ENCODE data around the gene APOE. TPM values are rescaled to one million over a fixed set of nuclear protein-coding genes. Genes with fewer than 3 reads are reported as not detected.

Gene APOE
- total and polyA plus RNA-seq, 2 of the 13 experiments (the other 11 are each of a cell fraction or from before 2014, with no cell fraction given) = 1,328 to 1,470 TPM

DNA sequence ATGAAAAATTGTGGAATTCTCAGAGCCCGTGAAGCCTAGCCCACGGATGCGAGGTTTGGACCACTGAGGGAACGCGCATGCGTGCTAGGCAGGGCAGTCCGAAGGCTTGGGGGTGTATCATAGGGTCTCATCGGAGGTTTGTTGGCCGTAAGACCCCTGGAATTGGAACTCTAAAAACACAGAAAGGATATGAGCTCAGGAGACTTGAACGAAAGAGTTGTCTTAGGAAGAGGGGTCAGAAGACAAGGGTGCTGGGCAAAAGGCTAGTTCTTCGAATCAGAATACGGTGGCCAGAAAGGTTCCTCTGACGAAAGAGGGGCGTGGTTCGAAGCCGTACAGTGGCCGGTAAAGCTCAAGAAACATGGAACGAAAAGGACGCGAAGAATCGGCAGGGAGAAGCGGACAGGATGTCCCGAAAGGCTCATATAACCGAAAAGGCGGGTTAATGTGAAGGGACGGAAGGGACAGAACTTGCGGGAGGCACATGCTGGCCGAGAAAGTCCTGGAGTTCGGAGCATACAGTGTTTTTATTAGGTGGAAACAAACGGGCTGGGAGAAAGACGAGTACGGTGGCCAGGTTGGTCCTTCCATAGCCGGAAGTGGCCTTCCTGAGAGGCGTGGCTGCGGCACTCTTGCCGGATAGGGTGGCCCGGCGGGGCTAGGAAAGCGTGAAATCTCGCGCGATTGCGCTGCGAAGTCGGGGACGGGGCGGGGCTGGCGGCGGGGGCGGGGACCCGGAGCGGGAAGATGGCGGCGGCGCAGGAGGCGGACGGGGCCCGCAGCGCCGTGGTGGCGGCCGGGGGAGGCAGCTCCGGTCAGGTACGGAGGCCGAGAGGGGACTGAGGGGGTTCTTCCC, 49.3 kb downstream of the APOE start, which contains the start of gene CLPTM1 (continued):
- TF ChIP-seq, protein P1, sequence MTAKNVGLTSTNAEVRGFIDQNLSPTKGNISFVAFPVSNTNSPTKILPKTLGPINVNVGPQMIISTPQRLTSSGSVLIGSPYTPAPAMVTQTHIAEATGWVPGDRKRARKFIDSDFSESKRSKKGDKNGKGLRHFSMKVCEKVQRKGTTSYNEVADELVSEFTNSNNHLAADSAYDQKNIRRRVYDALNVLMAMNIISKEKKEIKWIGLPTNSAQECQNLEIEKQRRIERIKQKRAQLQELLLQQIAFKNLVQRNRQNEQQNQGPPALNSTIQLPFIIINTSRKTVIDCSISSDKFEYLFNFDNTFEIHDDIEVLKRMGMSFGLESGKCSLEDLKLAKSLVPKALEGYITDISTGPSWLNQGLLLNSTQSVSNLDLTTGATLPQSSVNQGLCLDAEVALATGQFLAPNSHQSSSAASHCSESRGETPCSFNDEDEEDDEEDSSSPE (CRISPR knock-in tag; IDR thresholded peaks at IDR 0.05) = no peak
- TF ChIP-seq PAWR (CRISPR knock-in tag; IDR thresholded peaks at IDR 0.05; ENCODE audit: borderline replicate concordance) = no peak
- peak; percentile 46 for TF ChIP-seq HDAC2 (CRISPR knock-in tag; IDR thresholded peaks at IDR 0.05)
- peak; percentile 10; the same call in 1 of the 2 replicates for TF ChIP-seq MEIS1 (CRISPR knock-in tag; IDR thresholded peaks at IDR 0.05; ENCODE audit: borderline replicate concordance)
- TF ChIP-seq, protein P2, sequence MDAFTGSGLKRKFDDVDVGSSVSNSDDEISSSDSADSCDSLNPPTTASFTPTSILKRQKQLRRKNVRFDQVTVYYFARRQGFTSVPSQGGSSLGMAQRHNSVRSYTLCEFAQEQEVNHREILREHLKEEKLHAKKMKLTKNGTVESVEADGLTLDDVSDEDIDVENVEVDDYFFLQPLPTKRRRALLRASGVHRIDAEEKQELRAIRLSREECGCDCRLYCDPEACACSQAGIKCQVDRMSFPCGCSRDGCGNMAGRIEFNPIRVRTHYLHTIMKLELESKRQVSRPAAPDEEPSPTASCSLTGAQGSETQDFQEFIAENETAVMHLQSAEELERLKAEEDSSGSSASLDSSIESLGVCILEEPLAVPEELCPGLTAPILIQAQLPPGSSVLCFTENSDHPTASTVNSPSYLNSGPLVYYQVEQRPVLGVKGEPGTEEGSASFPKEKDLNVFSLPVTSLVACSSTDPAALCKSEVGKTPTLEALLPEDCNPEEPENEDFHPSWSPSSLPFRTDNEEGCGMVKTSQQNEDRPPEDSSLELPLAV (CRISPR knock-in tag; conservative IDR thresholded peaks at IDR 0.05; ENCODE audit: low read depth) = no peak
- TF ChIP-seq CENPT (CRISPR knock-in tag; IDR thresholded peaks at IDR 0.05; ENCODE audit: low read depth) = 0 out of 2 replicates have a peak, but pooled peaks have one; percentile 32
- no peak for TF ChIP-seq ZNF251 (CRISPR knock-in tag; IDR thresholded peaks at IDR 0.05)
- TF ChIP-seq HNRNPUL1 (IDR thresholded peaks at IDR 0.05; ENCODE audit: low read depth, low read length) = no peak
- TF ChIP-seq ZNF143 (CRISPR knock-in tag; IDR thresholded peaks at IDR 0.05) = no peak
- peak in 1 of 2 experiments; percentile 39; a peak in 1 of 4 replicates for TF ChIP-seq KLF16 (CRISPR knock-in tag; IDR thresholded peaks at IDR 0.05)
- TF ChIP-seq, protein P3, sequence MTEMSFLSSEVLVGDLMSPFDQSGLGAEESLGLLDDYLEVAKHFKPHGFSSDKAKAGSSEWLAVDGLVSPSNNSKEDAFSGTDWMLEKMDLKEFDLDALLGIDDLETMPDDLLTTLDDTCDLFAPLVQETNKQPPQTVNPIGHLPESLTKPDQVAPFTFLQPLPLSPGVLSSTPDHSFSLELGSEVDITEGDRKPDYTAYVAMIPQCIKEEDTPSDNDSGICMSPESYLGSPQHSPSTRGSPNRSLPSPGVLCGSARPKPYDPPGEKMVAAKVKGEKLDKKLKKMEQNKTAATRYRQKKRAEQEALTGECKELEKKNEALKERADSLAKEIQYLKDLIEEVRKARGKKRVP (CRISPR knock-in tag; IDR thresholded peaks at IDR 0.05) = no peak; a peak in 1 of 4 replicates
- peak; percentile 49; the same call in 1 of the 2 replicates for TF ChIP-seq KMT2B (CRISPR knock-in tag; IDR thresholded peaks at IDR 0.05)
- no peak for TF ChIP-seq NFE2L1 (CRISPR knock-in tag; IDR thresholded peaks at IDR 0.05; ENCODE audit: borderline replicate concordance)
- TF ChIP-seq, protein P4, sequence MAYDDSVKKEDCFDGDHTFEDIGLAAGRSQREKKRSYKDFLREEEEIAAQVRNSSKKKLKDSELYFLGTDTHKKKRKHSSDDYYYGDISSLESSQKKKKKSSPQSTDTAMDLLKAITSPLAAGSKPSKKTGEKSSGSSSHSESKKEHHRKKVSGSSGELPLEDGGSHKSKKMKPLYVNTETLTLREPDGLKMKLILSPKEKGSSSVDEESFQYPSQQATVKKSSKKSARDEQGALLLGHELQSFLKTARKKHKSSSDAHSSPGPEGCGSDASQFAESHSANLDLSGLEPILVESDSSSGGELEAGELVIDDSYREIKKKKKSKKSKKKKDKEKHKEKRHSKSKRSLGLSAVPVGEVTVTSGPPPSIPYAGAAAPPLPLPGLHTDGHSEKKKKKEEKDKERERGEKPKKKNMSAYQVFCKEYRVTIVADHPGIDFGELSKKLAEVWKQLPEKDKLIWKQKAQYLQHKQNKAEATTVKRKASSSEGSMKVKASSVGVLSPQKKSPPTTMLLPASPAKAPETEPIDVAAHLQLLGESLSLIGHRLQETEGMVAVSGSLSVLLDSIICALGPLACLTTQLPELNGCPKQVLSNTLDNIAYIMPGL (CRISPR knock-in tag; IDR thresholded peaks at IDR 0.05; ENCODE audit: borderline replicate concordance in 1 of 2, low read depth in 1 of 2) = peak; percentile 47 to 68; a peak in 3 of 4 replicates
- TF ChIP-seq ZNF343 (CRISPR knock-in tag; IDR thresholded peaks at IDR 0.05) = 0 out of 2 replicates have a peak, but pooled peaks have one; percentile 31
- no peak for TF ChIP-seq FOXP1 (IDR thresholded peaks at IDR 0.05)
- TF ChIP-seq FOXP1 (CRISPR knock-in tag; IDR thresholded peaks at IDR 0.05) = no peak
- TF ChIP-seq EZH2 (conservative IDR thresholded peaks at IDR 0.05; ENCODE audit: low read depth, low read length) = no peak
- peak; percentile 89 for TF ChIP-seq RBFOX2 (IDR thresholded peaks at IDR 0.05; ENCODE audit: low read depth, low read length)
- TF ChIP-seq SUZ12 (IDR thresholded peaks at IDR 0.05; ENCODE audit: low read depth, low read length) = no peak
- TF ChIP-seq ZNF558 (CRISPR knock-in tag; IDR thresholded peaks at IDR 0.05; ENCODE audit: borderline replicate concordance) = no peak
- no peak; the same call in 1 of the 2 replicates for TF ChIP-seq ZNF136 (CRISPR knock-in tag; IDR thresholded peaks at IDR 0.05; ENCODE audit: low read depth)
- no peak for TF ChIP-seq EED (CRISPR knock-in tag; IDR thresholded peaks at IDR 0.05)

All from HepG2 (cell line).